SKM-1 (cell line): ENCODE data around the gene EDC3.

ENCODE experiments used
- DNase-seq: peaks from one replicate; lab custom pipeline; 2025; ENCODE audit not compliant: unreplicated experiment; lab: John Stamatoyannopoulos, UW

EDC3 gene

GRCh38 chr15:74585191-74585590, 110.6 kb downstream of the EDC3 start:
- no peak for DNase-seq

- no peak for DNase-seq
Observed at GRCh38 chr15:74584779-74585178, 111.0 kb downstream of the EDC3 start.

GRCh38 chr15:74584204-74584603, 111.6 kb downstream of the EDC3 start:
- no peak for DNase-seq
